ENCODE data around the gene SHE.

DNA sequence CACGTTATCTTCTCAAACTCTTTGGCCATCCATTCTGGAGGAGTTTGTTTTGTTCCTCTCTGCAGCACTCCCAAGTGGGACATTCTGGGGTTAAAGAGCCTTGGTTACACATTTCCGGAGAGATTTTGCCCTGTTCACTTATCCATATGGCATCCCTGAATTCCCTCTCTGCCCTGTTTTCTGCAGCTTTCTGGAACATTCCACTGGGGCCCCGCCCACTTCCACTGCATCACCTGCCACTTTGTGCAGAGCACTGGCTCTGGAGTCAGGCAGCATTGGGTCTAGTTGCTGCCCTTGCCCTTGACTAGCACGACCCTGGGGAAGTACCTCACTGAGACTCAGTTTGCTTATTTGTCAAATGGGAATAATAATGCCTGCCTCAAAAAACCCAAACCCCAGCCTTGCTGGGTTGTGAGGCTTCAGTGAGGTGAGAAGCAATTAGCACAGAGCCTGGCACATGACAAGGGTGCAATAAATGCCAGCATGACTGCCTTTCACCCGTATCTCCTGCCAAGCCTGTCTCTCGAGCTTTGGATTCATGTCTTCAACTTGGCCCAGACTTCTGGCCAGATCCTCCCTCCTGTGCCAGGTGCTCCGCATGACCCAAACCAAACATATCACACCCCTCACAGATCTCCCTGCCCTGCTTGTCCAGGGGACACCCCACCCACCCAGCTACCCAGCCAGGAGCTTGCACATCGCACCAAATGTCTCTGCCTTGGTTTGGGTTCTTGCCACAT, 58.8 kb downstream of the SHE start:
- TF ChIP-seq, protein P1, sequence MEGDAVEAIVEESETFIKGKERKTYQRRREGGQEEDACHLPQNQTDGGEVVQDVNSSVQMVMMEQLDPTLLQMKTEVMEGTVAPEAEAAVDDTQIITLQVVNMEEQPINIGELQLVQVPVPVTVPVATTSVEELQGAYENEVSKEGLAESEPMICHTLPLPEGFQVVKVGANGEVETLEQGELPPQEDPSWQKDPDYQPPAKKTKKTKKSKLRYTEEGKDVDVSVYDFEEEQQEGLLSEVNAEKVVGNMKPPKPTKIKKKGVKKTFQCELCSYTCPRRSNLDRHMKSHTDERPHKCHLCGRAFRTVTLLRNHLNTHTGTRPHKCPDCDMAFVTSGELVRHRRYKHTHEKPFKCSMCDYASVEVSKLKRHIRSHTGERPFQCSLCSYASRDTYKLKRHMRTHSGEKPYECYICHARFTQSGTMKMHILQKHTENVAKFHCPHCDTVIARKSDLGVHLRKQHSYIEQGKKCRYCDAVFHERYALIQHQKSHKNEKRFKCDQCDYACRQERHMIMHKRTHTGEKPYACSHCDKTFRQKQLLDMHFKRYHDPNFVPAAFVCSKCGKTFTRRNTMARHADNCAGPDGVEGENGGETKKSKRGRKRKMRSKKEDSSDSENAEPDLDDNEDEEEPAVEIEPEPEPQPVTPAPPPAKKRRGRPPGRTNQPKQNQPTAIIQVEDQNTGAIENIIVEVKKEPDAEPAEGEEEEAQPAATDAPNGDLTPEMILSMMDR (IDR thresholded peaks at IDR 0.05; ENCODE audit: extremely low read depth in 1 of 2, insufficient read depth in 1 of 2, low read depth in 1 of 2, low read length in 2 of 2) = no peak
- TF ChIP-seq MYC (IDR thresholded peaks at IDR 0.05; ENCODE audit: low read depth, low read length) (no peak), EZH2 (IDR thresholded peaks at IDR 0.05; ENCODE audit: borderline replicate concordance, low read depth, low read length, severe bottlenecking) (no peak)
